GM18520 (cell line): Measurements from ENCODE around the gene TNRC6B.
"Not testable (repeated sequence)": the region's sequence is repeated elsewhere in the genome, so short reads cannot be mapped to it uniquely, and the experiment has no call there.

ENCODE experiments used
- ATAC-seq: cut with Tn5 transposase; IDR thresholded peaks from one replicate; pipeline ENCODE4 v1.9.1; 2021; ENCODE audit not compliant: unreplicated experiment

Gene TNRC6B

GRCh38 chr22:40276996-40277823, 99.5 kb downstream of the TNRC6B start:
- no peak for ATAC-seq

GRCh38 chr22:40279017-40279416, 101.3 kb downstream of the TNRC6B start:
- no peak for ATAC-seq

GRCh38 chr22:40281717-40282116, 104.0 kb downstream of the TNRC6B start:
- no peak for ATAC-seq

GRCh38 chr22:40285513-40285912, 107.8 kb downstream of the TNRC6B start:
- no peak for ATAC-seq

GRCh38 chr22:40289991-40290459, 112.3 kb downstream of the TNRC6B start:
- no peak for ATAC-seq

GRCh38 chr22:40290516-40290915, 112.8 kb downstream of the TNRC6B start:
- ATAC-seq, result no peak

GRCh38 chr22:40294696-40295095, 117.0 kb downstream of the TNRC6B start:
- ATAC-seq, result no peak

- ATAC-seq, result no peak
These were observed 122.6 kb downstream of the TNRC6B start for GRCh38 chr22:40300316-40300715.

GRCh38 chr22:40300884-40301672, 123.4 kb downstream of the TNRC6B start:
- ATAC-seq, result no peak

GRCh38 chr22:40302149-40302548, 124.4 kb downstream of the TNRC6B start:
- ATAC-seq, result no peak

GRCh38 chr22:40305625-40306024, 127.9 kb downstream of the TNRC6B start:
- no peak for ATAC-seq

- no peak for ATAC-seq
These were observed 131.4 kb downstream of the TNRC6B start for GRCh38 chr22:40308999-40309573.

- no peak for ATAC-seq
These were observed 131.9 kb downstream of the TNRC6B start for GRCh38 chr22:40309631-40310030.

GRCh38 chr22:40310081-40310767, 132.5 kb downstream of the TNRC6B start:
- no peak for ATAC-seq

- ATAC-seq, result no peak
These were observed 133.0 kb downstream of the TNRC6B start for GRCh38 chr22:40310768-40311120.

- not testable (repeated sequence) for ATAC-seq
These were observed 133.9 kb downstream of the TNRC6B start for GRCh38 chr22:40311646-40312045.

- ATAC-seq, result no peak
These were observed 134.3 kb downstream of the TNRC6B start for GRCh38 chr22:40312050-40312449.

GRCh38 chr22:40313007-40313406, 135.3 kb downstream of the TNRC6B start:
- ATAC-seq, result no peak

- no peak for ATAC-seq
These were observed 136.3 kb downstream of the TNRC6B start for GRCh38 chr22:40314041-40314440.

- no peak for ATAC-seq
These were observed 143.0 kb downstream of the TNRC6B start for GRCh38 chr22:40320687-40321086.

GRCh38 chr22:40322021-40322420, 144.3 kb downstream of the TNRC6B start:
- no peak for ATAC-seq
